Astrocyte of the spinal cord (primary cell): ENCODE data around the gene SPANXN4.

Experiments used
- DNase-seq: peaks from one replicate; pipeline ENCODE4 v3.0.0; 2011; ENCODE audit warnings: low read depth, low spot score
- H3K4me3 ChIP-seq: 2 replicates; pipeline ENCODE4 v1.5.1; 2011; ENCODE audit warnings: low read depth, mild to moderate bottlenecking, low read length, moderate library complexity
- CTCF ChIP-seq: IDR thresholded peaks from 2 replicates; pipeline ENCODE4 v1.5.1; 2012; ENCODE audit warnings: low read depth, mild to moderate bottlenecking, low read length, inconsistent platforms
- in situ Hi-C: cut with HindIII; loops from 2 replicates; pipeline ENCODE4 v1.10.0; 2017; ENCODE audit warnings: low sequenced_read_pairs

The SPANXN4 gene

GRCh38 chrX:143082537-143082936 lies 56.8 kb downstream of the SPANXN4 start:
- no peak for TF ChIP-seq CTCF
- no peak overlapping the region for H3K4me3 ChIP-seq
- in situ Hi-C loops, result no loop called here
- DNase-seq, result no peak
